Activated CD8-positive, alpha-beta memory T cell treated with anti-CD3 and anti-CD28 coated beads for 4 hours (primary cell): ENCODE results near the gene CD6.
A peak's percentile ranks its signal among the peaks of the same experiment; 100 is the strongest.

Experiments
- DNase-seq, 2 donors: peaks; one replicate each; pipeline ENCODE4 v3.0.0-alpha.2; 2020; ENCODE audit warnings: low read depth in 2 of 2

The CD6 gene, protein sequence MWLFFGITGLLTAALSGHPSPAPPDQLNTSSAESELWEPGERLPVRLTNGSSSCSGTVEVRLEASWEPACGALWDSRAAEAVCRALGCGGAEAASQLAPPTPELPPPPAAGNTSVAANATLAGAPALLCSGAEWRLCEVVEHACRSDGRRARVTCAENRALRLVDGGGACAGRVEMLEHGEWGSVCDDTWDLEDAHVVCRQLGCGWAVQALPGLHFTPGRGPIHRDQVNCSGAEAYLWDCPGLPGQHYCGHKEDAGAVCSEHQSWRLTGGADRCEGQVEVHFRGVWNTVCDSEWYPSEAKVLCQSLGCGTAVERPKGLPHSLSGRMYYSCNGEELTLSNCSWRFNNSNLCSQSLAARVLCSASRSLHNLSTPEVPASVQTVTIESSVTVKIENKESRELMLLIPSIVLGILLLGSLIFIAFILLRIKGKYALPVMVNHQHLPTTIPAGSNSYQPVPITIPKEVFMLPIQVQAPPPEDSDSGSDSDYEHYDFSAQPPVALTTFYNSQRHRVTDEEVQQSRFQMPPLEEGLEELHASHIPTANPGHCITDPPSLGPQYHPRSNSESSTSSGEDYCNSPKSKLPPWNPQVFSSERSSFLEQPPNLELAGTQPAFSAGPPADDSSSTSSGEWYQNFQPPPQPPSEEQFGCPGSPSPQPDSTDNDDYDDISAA

DNA sequence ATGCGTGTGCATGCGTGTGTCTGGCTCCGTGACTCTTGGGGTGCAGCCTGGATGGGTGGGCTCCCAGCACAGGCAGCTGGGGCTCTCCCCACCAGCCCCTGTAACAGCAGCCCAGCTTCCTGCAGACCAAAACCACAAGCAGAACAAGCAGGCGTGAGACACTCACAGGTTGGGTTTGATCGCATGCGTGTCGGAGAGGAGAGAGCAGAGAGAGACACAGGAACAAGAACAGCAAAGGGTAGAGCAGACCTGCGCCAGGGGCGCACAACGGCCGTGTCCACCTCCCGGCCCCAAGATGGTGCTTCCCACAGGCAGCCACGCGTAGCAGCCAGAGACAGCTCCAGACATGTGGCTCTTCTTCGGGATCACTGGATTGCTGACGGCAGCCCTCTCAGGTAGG lies at the start of gene CD6:
Gene CD6, plus strand, starts transcription at position 161 of the 400 bp plus-strand sequence. Its CDS starts 186 bp downstream, at position 347.
- DNase-seq: peak; percentile 28 to 53

DNA sequence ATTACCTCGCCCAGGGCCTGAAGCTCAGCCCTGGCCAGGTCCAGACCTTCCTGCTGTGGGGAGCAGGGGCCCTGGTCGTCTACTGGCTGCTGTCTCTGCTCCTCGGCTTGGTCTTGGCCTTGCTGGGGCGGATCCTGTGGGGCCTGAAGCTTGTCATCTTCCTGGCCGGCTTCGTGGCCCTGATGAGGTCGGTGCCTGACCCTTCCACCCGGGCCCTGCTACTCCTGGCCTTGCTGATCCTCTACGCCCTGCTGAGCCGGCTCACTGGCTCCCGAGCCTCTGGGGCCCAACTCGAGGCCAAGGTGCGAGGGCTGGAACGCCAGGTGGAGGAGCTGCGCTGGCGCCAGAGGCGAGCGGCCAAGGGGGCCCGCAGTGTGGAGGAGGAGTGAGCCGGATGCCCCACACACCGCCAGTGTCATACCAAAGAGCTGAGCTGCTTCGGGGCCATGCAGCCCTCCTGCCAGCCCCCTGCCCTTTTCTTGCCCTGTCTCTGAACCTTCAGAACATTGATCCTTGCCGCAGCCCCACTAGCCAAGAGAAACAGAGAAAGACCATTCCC lies 49.6 kb upstream of the CD6 start:
- no peak for DNase-seq

DNA sequence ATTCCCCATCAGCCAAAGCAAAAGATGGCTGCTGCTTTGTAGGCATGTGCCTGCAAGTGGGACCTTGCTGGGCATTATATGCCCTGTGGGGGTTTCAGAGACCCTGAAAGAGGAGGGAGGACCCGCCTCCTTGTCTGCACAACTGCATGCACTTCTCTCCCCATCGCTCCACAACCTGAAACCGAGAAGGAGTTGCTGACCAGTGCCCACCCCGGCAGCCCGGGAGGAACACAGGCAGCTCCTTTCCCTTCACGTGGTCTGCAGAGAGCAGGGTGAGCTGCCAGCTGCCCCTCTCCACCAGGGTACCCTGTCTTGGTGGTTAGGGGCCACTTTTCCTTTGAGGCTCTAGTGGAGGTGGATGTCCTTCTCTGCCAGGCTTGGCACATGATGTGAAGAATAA lies 48.6 kb upstream of the CD6 start:
- no peak for DNase-seq

DNA sequence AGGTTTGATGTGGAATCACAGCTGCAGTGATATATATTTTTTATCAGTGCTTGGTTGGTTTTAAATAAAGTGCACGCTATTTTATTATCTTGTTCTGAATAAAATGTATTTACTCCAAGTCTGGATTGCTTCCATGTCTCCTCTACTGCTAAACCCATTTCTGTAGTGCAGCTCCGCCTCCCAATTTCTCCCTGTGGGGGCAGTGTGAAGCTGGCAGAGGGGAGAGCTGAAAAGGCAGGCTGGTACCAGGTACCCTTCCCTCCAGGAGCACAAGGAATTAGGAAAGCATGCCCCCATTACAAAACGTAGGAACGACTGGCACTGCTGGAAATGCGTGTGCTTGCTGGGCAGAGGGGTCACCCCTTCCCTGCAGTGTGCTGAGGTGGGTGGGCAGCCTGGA lies 48.2 kb upstream of the CD6 start:
- no peak for DNase-seq

DNA sequence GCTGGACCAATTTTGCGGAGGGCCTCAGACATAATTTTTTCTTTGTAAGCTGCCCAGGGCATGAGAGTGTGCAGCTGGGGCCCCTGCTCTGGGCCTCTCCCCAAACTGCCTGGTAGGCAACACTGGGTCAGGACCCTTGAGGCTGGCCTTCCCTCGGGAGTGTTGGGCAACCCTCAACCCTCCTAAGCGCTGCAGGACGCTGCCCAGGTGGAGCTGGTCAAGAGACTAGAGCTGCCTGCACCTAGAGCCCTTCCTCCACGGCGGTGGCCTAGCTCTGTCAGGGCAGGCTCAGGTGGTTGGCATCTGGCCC lies 47.7 kb upstream of the CD6 start:
- no peak for DNase-seq

DNA sequence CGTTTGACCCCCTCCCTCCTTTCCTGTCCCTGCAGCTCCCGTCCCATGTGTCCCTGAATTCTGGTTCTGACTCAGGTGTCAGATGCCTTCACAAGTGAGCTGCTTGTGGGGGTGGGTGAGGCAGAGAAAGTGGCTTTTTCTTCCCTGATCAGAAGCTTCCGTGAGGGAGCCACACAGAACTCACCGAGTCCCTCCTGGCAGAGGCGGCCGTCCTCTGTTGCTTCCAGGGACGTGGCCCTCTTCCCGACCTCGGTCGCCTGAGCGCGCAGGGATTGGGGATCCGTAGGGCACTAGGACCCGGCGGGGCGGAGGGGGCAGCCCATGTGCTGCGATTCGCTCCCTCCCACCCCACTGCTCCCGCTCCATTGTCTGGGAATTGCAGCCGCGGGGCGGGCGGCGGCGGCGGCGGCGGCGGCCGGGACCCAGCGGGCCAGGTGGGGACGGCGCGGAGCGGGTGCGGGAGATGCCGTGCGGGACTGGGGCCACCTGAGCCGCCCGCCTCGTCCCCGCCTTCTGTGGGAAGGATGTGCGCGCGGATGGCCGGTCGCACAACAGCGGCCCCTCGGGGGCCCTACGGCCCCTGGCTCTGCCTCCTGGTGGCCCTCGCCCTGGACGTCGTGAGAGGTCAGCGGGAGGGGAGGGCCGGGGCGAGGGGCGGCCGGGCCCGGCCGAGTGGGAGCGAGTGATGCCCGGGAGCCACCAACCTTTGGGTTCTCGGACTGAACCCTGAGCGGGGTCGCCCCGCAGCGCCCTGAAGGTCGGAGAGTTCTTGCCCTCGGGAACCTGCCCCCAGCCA lies 47.2 kb upstream of the CD6 start, which contains the start of gene TMEM132A:
Gene TMEM132A, plus strand, starts transcription at position 351 of the 796 bp plus-strand sequence. Its CDS starts 174 bp downstream, at position 525.
- DNase-seq: no peak

DNA sequence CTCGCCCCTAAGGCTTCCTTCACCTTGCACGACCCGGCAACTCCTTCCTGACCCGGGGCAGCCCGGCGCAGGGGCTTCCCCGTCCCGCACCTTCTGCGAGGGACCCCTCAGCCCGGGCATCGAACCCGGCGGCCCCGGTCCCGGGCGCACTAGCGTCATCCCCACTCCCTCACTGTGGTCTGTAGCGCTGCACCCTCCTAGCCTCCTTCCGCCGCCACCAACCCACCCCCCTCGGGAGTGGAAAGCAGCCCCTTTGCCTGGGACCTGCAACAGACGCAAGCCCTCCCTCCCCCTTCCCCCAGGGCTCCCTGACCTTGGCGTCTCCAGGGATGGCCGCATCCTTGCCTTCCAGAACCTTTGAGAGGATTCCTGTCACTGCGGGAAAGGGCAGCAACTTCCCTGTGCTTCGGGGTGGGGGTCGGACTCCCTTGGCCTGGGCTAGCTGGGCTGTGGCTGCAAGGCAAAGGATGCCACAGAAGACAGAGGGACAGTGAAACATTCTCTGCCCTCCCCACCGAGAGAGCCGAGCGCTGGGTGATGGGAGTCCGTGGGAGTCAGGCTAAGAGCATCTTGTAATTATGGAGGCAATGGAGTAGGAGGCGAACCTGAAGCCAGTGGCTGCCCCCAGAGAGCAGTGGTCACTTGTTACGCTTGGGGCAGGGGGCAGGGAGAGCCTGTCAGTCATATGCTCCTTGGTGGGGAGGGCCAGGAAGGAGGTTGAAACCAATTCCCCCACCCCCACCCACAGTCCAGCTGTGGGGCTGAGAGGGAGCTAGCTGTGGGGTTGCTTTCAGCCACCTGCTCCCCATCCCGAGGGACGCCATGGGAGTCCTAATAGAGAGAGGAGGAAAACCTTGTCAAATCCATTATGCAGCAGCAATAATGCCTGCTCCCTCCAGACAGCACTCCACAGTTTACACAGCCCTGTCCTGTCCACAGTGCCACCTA lies 46.3 kb upstream of the CD6 start:
- no peak for DNase-seq

DNA sequence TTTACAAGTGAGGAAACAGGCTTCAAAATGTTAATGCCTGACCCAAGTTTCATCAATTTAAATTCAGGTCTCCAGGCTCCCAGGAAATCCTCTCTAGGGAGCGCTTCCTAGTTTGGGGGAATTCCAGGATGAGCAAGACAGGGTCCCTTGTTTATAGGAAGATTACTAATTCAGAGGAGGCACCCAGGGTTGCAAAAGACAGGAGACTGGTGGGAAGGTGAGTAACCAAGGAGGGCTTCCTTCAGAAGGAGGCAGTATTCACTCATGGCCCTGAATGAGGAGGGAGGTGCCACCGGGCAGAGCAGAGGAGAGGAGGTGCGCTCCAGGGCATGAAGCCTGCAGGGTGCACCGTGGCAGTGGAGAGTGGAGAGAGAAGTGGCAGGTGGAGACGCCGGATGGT lies 45.6 kb upstream of the CD6 start:
- DNase-seq: no peak

DNA sequence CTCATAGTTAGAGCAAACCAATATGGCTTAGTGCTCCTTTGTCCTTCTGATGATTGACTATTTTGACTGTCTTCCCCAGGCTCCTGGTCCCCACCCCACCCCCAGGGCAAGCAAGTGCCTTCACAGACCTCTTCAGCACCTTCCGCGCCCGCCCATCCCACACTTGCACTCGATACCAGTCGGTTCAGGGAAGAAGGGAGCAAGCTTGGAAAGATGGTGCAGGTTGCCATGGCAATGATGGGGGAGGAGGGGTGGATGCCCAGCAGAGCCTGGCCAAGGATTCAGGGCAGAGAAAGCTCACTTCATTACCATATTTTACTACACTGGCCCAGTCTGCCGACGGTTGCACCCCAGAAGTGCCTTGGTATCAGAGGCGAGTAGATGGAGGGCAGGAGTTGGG lies 45.0 kb upstream of the CD6 start:
- no peak for DNase-seq

DNA sequence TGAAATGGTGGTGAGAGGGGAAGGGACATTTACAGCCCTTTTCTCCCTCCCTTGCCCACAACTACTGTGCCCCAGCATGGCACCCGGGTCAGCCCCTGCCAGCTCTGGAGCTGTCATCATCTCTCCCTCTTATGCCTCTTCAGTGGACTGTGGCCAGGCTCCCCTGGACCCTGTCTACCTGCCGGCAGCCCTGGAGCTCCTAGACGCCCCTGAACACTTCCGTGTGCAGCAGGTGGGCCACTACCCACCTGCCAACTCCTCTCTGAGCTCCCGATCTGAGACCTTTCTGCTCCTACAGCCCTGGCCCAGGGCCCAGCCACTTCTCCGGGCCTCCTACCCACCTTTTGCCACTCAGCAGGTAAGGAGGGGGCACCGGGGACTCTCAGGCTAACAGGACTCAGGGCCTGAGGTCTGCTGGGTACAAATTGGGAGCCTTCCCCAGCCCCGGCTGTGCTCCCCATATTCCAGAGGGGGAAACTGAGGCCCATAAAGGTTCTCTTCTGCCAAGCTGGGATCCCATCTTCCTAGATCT lies 44.4 kb upstream of the CD6 start:
- no peak for DNase-seq

DNA sequence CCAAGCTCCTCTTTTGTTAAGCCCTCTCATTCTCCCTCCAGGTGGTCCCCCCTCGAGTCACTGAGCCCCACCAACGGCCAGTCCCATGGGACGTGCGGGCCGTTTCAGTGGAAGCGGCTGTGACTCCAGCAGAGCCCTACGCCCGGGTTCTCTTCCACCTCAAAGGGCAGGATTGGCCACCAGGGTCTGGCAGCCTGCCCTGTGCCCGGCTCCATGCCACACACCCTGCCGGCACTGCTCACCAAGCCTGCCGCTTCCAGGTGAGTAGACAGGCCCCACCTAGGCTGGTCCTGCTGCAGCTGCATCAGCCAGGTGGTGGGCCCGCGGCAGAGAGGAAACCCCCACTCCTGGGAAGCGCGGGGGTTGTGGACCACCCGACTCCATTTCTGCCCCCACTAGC lies 43.9 kb upstream of the CD6 start:
- DNase-seq: no peak

DNA sequence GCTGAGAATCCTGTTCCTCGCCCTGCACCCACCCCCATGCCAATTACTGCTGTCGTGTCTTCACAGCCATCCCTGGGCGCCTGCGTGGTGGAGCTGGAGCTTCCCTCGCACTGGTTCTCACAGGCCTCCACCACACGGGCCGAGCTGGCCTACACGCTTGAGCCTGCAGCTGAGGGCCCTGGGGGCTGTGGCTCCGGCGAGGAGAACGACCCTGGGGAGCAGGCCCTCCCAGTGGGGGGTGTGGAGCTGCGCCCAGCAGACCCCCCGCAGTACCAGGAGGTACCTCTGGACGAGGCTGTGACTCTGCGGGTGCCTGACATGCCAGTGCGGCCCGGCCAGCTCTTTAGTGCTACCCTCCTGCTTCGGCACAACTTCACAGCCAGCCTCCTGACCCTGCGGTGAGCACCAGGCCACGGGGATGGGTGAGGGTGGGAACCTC lies 42.9 kb upstream of the CD6 start:
- DNase-seq: no peak

DNA sequence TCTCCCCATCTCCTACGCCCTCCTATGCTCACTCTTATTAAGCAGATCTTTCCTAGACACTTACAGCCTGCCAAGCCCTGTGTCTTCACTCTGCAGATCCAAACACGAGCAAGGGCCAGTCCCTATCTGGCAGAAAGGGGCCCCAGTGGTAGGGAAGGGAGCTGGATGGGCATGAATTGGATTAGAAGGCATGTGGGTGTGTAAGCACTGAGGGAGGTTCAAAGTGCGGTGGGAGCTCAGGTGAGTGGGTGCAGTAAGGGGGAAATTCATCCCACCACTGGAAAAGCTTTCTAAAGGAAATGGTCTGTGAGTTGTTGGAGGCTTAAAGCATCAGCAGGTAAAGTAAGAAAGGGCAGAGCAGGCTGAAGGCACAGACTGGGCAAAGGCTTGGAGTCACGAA lies 41.7 kb upstream of the CD6 start:
- DNase-seq: no peak

DNA sequence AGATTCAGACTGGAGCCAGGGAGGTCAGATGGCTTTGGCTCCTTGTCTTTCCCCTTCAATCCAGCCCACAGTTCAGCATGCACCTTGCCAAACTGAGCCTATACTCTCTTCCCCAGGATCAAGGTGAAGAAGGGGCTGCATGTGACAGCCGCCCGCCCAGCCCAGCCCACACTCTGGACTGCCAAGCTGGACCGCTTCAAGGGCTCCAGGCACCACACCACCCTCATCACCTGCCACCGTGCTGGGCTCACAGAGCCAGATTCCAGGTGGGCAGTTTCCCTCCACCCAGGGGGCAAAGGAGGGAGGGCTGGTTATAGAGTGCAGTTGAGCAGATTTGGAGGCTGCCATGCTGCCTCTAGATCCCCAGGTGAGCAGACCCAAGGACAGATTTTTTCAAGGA lies 41.1 kb upstream of the CD6 start:
- DNase-seq: no peak

DNA sequence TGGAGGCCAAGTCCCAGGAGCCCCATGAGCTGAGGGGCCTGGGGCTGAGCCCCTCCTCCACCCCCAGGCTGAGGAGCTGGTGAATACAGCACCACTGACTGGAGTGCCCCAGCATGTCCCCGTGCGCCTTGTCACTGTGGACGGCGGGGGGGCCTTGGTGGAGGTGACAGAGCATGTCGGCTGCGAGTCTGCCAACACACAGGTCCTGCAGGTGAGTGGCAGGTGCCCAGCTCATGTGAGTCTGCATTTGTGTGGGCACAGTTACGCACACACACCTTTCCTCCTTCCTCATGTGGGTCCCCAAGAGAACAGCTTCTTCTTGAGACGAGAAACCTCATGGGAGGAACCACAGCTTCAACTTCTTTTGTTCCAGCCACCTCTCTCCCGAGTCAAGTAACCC lies 39.6 kb upstream of the CD6 start:
- no peak for DNase-seq

DNA sequence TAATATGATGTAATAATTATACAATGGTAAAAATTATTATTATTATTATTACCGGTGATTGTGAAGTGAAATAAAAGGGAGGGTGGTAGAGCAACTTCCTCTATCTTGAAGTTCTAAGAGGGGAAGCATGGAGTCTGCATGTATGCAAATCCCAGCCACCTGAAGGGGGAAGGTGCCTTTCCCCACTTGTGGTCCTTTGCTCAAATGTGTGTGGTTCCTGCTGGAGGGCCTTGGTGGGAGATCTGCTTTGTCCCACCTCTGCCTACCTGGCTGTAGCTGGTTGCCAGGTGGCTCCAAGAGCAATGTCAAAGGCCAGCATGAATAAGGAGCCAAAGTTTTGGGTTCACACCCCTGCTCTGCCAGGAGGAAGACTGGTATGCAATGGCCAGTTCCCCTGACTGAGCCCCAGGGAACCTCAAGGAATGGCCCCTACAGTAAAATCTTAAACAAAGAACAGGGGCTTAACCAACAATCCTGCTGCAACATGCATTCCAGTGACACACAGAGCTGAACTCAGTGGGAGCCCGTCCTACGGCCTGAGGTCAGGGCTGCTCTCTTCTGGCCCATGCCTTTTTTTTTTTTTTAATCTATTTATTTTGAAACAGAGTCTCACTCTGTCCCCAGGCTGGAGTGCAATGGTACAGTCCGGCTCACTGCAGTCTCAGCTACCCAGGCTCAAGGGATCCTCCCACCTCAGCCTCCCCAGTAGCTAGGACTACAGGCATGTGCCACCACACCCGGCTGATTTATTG lies 38.7 kb upstream of the CD6 start:
- DNase-seq: no peak

DNA sequence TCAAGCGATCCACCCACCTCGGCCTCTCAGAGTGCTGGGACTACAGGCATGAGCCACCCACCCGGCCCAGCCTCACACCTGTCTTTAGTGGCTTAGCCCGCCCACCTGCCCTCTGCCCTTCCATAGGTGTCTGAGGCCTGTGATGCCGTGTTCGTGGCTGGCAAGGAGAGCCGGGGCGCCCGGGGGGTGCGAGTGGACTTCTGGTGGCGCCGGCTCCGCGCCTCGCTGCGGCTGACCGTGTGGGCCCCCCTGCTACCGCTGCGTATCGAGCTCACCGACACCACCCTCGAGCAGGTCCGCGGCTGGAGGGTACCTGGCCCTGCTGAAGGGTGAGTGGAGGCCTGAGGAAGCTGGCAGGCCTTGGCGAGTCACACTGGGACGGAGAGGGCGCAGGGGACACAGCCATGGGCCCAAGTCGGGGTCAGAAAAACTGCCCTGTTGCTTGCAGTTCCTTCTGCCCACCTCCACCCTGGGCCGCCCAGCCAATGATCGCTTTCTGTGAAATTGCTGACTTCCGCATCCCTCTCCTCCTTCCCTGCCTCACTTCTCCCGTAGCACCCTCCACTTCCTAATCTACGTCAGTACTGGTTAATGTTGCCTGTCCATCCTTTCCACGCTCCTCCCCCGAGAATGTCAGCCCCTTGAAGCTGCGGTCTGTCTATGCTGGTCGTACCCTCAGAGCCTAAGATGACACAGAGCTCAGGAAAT lies 37.9 kb upstream of the CD6 start:
- DNase-seq: no peak

DNA sequence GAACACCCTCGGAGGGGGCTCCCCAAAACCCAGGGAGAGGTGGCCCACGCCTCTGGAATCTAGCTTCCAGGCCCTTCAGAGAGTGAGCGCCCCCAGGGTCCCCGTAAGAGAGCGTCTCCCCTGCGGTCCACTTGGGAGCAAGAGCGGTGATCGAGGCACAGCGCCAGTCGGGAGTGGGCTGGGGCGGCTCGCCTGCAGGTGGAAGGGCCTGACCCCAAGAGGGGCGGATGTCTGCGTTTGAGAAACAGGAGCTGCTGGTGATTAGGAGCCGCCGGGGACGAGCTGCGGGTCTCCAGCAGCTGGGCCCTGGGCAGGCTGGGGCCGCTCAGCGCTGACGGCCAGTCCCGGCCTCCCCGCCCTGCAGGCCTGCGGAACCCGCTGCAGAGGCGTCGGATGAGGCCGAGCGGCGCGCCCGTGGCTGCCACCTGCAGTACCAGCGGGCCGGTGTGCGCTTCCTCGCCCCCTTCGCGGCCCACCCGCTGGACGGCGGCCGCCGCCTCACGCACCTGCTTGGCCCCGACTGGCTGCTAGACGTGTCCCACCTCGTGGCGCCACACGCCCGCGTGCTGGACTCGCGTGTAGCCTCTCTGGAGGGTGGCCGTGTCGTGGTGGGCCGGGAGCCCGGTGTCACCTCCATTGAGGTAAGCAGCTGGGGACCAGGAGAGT lies 37.2 kb upstream of the CD6 start:
- DNase-seq: no peak
